Measurements from ENCODE around the gene GDPGP1.

Gene GDPGP1

GRCh38 chr15:90225047-90225446, 9.0 kb upstream of the GDPGP1 start:
- no peak for DNase-seq

GRCh38 chr15:90225504-90226234, 8.3 kb upstream of the GDPGP1 start:
- no peak for DNase-seq

GRCh38 chr15:90227336-90227735, 6.7 kb upstream of the GDPGP1 start:
- no peak for DNase-seq

- no peak for DNase-seq
Observed at GRCh38 chr15:90227816-90228772, 5.9 kb upstream of the GDPGP1 start.

GRCh38 chr15:90228960-90229359, 5.0 kb upstream of the GDPGP1 start:
- DNase-seq: no peak

- DNase-seq: peak in 29 of 56 donors; percentile 6 to 66 (median 28)
Observed at GRCh38 chr15:90230071-90230494, 3.9 kb upstream of the GDPGP1 start.

- no peak for DNase-seq
Observed at GRCh38 chr15:90230610-90231009, 3.4 kb upstream of the GDPGP1 start.

- peak in 2 of 56 donors; percentile 8 to 34 for DNase-seq
Observed at GRCh38 chr15:90231028-90232017, 2.7 kb upstream of the GDPGP1 start.

GRCh38 chr15:90232196-90232595, 1.8 kb upstream of the GDPGP1 start:
- DNase-seq: no peak

GRCh38 chr15:90232941-90233386, 1.0 kb upstream of the GDPGP1 start:
- DNase-seq: no peak

GRCh38 chr15:90233387-90234095, 468 bp upstream of the GDPGP1 start, which contains the start of gene CIB1:
CIB1 (minus strand) TSS chr15:90233941; CDS start chr15:90233885, 56 bp downstream.
- DNase-seq: peak in 52 of 56 donors; percentile 72 to 98 (median 95)

- DNase-seq: no peak
Observed at GRCh38 chr15:90239371-90239770, 5.4 kb downstream of the GDPGP1 start.

GRCh38 chr15:90240856-90241255, 6.8 kb downstream of the GDPGP1 start:
- no peak for DNase-seq

GRCh38 chr15:90241343-90242192, 7.6 kb downstream of the GDPGP1 start:
- no peak for DNase-seq

- no peak for DNase-seq
Observed at GRCh38 chr15:90243943-90244639, 10.1 kb downstream of the GDPGP1 start.

- peak in 23 of 56 donors; percentile 11 to 54 (median 36) for DNase-seq
Observed at GRCh38 chr15:90248789-90249202, 14.8 kb downstream of the GDPGP1 start.

GRCh38 chr15:90249203-90249863, 15.3 kb downstream of the GDPGP1 start, which contains the start of gene TTLL13:
TTLL13 (plus strand) TSS chr15:90249556; CDS start chr15:90250631, 1,075 bp downstream.
- peak; percentile 25 to 93 (median 76) for DNase-seq

GRCh38 chr15:90257776-90258175, 23.8 kb downstream of the GDPGP1 start:
- no peak for DNase-seq

Measured in nucleus accumbens (tissue), 56 donors.